ENCODE results near the gene NAV1. TPM values are rescaled to one million over a fixed set of nuclear protein-coding genes. Genes with fewer than 3 reads are reported as not detected.

NAV1 gene
- total RNA-seq, 2 donors from 2014 or later, result 126 to 255 TPM

DNA sequence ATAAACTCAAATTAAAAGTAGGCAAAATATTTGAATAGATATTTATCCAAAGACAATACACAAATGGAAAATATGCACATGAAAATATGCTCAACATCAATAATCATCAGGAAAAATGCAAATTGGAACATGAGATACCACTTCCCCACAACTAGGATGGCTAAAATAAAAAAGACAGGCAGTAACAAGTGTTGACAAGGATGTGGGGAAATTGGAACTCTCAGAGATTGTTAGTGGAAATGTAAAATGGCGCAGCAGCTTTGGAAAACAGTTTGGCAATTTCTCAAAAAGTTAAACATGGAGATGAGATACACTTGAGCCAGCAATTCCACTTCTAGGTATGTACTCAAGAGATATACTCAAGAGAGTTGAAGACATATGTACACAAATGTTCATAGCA is 48.8 kb downstream of the NAV1 start:
- peaks cover under 1 to 6% of the 10 kb centered on the region in 2 donors for H3K4me1 ChIP-seq (ENCODE audit: control insufficient read depth in 1 of 2, low read depth in 2 of 2)
- DNase-seq (ENCODE audit: low spot score) (no peak), ATAC-seq (ENCODE audit: insufficient number of reproducible peaks, low FRiP score, low read depth) (no peak)
- H3K27ac ChIP-seq, result no peak overlapping the region
- no peaks in the 10 kb centered on the region for H3K9me3 ChIP-seq
- H3K4me3 ChIP-seq, result no peak overlapping the region
- TF ChIP-seq, protein P1, sequence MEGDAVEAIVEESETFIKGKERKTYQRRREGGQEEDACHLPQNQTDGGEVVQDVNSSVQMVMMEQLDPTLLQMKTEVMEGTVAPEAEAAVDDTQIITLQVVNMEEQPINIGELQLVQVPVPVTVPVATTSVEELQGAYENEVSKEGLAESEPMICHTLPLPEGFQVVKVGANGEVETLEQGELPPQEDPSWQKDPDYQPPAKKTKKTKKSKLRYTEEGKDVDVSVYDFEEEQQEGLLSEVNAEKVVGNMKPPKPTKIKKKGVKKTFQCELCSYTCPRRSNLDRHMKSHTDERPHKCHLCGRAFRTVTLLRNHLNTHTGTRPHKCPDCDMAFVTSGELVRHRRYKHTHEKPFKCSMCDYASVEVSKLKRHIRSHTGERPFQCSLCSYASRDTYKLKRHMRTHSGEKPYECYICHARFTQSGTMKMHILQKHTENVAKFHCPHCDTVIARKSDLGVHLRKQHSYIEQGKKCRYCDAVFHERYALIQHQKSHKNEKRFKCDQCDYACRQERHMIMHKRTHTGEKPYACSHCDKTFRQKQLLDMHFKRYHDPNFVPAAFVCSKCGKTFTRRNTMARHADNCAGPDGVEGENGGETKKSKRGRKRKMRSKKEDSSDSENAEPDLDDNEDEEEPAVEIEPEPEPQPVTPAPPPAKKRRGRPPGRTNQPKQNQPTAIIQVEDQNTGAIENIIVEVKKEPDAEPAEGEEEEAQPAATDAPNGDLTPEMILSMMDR (IDR thresholded peaks at IDR 0.05), result no peak
- H3K27me3 ChIP-seq (replicated peaks; ENCODE audit: insufficient read depth), result no peaks in the 10 kb centered on the region
- peaks cover 3% of the 10 kb centered on the region for H3K36me3 ChIP-seq

Other genes starting within 250 kb of the NAV1 start
- under 1 TPM in 1 of 2 donors, not detected in 1; 0.21 TPM for gene TNNT2, start 161.4 kb upstream of the NAV1 start, total RNA-seq
- gene LAD1, start 139.8 kb upstream of the NAV1 start, total RNA-seq, result 10 to 100 TPM in 1 of 2 donors, under 1 TPM in 1; 0.41 to 11.1 TPM
- 1 to 10 TPM in 1 of 2 donors, not detected in 1; 1.2 TPM for gene TNNI1, start 117.4 kb upstream of the NAV1 start, total RNA-seq
- gene PHLDA3, start 69.9 kb upstream of the NAV1 start, total RNA-seq, result 100 to 1,000 TPM in 1 of 2 donors, 10 to 100 TPM in 1; 65.7 to 134 TPM
- 1,000 to 10,000 TPM; 2,051 to 3,060 TPM for gene CSRP1, start 32.0 kb upstream of the NAV1 start, total RNA-seq

All from thoracic aorta (tissue), 2 donors.